ENCODE results near the gene LATS2. TPM values are rescaled to one million over a fixed set of nuclear protein-coding genes. Genes with fewer than 3 reads are reported as not detected.
A peak's percentile ranks its signal among the peaks of the same experiment; 100 is the strongest.
"Not testable (repeated sequence)": the region's sequence is repeated elsewhere in the genome, so short reads cannot be mapped to it uniquely, and the experiment has no call there.

The LATS2 gene
- total and polyA plus RNA-seq, 8 donors, result 3.4 to 21.4 (median 7.7) TPM

DNA sequence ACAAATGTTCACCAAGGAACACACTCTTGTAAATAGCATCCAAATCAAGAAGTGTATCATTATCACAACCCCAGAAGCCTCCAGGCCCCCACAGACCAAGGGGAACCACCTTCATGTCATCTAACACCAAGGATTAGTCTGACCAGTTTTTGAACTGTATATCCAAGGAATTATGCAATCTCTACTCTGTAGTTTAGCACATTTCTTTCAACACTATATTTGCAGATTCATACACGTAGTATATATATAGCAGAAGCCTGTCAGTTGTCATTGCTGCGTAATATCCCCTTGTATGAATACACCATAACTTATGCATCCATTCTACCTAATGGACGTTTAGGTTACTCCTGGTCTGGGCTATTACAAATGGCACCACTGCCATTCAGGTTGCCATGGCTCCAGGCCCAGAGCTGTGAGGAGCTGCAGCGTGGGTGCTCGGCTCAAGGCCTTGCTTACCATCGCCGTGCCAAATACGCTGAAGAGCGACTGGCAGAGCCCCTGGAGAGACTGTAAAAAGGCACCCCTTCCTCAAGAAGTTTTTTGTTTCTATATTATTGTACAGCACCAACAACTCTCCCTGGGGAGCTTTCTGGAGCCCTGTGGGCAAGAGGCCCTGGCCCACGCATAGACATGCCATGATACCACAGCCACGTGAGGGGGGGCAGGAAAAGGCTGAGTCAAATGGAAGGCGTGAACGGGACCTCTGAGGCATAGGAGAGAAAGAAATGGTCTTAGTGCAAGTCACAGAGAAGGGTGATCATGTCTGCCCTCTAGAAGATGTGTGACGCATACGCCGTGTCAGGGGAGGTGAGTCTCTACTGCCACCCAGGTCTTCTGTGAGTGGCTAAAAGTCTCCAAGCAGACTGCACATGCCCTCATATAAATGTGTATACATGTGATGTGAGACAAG, 10.8 kb downstream of the LATS2 start:
- WGBS, 5 donors, result 92 to 95% (median 94%) methylated on average over 16 of the region's 16 CpGs
- Histone ChIP-seq H3K9me3 (no peaks in the 10 kb centered on the region), H3K27ac (no peak overlapping the region), H3K4me3 (no peak overlapping the region), H3K36me3 (peaks cover 0 to 8% (median 1%) of the 10 kb centered on the region in 4 donors), H3K4me1 (peaks cover 0 to 76% (median 42%) of the 10 kb centered on the region in 4 donors), H3K27me3 (no peaks in the 10 kb centered on the region)
- intact Hi-C loops (cut with DNase I; ENCODE audit: low total_unique reads), result no loop called here
- no peak for DNase-seq
- TF ChIP-seq POLR2A (IDR thresholded peaks at IDR 0.05), result no peak
- no peak for TF ChIP-seq POLR2AphosphoS5 (IDR thresholded peaks at IDR 0.05)
- TF ChIP-seq, protein P1, sequence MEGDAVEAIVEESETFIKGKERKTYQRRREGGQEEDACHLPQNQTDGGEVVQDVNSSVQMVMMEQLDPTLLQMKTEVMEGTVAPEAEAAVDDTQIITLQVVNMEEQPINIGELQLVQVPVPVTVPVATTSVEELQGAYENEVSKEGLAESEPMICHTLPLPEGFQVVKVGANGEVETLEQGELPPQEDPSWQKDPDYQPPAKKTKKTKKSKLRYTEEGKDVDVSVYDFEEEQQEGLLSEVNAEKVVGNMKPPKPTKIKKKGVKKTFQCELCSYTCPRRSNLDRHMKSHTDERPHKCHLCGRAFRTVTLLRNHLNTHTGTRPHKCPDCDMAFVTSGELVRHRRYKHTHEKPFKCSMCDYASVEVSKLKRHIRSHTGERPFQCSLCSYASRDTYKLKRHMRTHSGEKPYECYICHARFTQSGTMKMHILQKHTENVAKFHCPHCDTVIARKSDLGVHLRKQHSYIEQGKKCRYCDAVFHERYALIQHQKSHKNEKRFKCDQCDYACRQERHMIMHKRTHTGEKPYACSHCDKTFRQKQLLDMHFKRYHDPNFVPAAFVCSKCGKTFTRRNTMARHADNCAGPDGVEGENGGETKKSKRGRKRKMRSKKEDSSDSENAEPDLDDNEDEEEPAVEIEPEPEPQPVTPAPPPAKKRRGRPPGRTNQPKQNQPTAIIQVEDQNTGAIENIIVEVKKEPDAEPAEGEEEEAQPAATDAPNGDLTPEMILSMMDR (IDR thresholded peaks at IDR 0.05), result no peak
- TF ChIP-seq EP300 (IDR thresholded peaks at IDR 0.05), result no peak

DNA sequence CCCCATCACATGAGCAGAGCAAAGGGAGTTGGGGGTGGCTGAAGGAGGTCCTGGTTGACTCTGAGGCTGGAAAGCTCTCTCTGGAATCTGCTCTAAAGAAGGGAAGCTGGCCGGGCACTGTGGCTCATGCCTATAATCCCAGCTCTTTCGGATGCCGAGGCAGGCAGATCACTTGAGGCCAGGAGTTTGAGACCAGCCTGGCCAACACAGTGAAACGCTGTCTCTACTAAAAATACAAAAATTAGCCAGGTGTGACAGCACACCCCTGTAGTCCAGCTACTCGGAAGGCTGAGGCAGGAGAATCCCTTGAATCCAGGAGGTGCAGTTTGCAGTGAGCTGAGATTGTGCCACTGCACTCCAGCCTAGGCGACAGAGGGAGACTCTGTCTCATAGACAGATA, 11.7 kb downstream of the LATS2 start:
- 83 to 93% (median 87%) methylated on average over 6 of the region's 6 CpGs for WGBS, 5 donors
- Histone ChIP-seq H3K36me3 (peaks cover 0 to 16% (median 3%) of the 10 kb centered on the region in 4 donors), H3K4me1 (peaks cover 0 to 77% (median 44%) of the 10 kb centered on the region in 4 donors), H3K27ac (peak overlapping the region in 1 of 5 donors; percentile 39)
- H3K27me3 ChIP-seq; DNase-seq; intact Hi-C loops (cut with DNase I; ENCODE audit: low total_unique reads); H3K4me3 ChIP-seq; H3K9me3 ChIP-seq: not testable (repeated sequence)

DNA sequence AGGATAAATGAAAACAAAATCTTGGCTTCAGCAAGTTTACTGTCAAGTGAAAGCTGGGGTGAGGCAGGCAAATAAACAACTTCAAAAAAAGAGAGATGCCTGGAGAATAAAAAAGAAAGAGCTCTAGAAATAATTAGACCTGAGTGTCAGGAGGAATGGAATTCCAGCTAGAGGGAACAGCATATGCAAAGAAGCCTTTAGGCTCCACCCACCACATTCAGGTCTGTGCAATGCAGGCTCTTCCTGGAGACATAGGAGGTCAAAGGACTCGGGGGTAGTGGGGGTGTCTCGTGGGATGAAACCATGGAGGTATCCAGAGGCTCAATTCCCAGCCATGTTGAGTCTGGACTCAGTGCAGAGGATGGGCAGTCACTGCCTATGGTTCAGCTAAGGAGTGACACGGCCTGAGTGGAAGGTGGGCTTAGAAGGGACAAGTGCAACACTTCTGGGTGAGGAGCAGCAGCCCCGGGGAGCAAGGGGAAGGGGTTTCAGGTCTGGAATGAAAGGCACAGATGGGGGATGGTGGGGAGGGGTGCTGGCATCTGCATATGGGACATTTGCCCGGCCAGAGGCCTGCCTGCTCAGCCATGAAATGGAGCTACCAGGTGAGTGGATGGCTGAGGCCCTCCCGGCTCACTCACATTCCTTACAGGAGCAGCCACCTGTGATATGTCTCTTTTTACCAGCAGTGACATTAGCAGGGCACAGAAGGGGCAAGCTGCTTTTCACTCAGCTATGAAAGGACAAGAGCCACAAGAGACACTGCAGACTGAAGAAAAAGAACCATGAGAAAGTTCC, 12.3 kb downstream of the LATS2 start:
- Histone ChIP-seq H3K4me1 (peaks cover 0 to 77% (median 44%) of the 10 kb centered on the region in 4 donors), H3K9me3 (no peaks in the 10 kb centered on the region), H3K27me3 (no peaks in the 10 kb centered on the region), H3K4me3 (no peak overlapping the region), H3K27ac (peak overlapping the region in 1 of 5 donors; percentile 39), H3K36me3 (peaks cover 0 to 21% (median 3%) of the 10 kb centered on the region in 4 donors)
- 84 to 94% (median 88%) methylated on average over 6 of the region's 6 CpGs for WGBS, 5 donors
- intact Hi-C loops (cut with DNase I; ENCODE audit: low total_unique reads), result no loop called here
- no peak for DNase-seq
- no peak for TF ChIP-seq POLR2A (IDR thresholded peaks at IDR 0.05)
- TF ChIP-seq, protein P1 (IDR thresholded peaks at IDR 0.05), result no peak
- TF ChIP-seq EP300 (IDR thresholded peaks at IDR 0.05), result no peak

DNA sequence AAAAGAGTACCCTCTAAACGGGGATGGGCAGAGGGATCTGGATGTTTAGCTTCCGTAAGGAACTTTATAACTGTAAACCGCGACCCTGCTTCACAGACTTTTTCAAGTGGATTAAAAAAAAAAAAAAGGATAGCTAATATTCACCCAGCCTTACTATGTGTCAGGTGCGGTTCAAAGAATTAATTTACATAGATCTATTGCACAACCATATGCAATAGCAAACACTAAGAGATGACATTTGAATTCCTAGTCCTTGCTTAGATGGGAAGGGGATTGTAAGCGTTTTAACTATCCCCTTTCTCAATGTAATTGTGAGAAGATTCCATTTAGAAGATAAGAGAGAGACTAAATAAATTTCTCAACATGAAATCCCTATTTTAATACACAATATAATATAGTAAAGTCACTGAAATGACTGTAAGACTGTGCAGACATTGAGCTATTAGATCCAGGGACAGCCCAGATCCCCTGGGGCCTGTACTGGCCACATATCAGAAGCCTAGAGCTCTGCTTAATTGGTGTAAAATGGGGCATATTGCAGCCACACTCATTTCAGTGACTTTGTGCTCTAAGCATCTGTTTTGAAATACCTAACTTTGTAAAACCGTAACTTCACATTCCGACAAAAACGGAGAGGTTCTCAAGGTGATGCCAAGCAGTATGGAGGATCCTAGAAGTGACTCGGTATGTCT, 13.6 kb downstream of the LATS2 start:
- WGBS, 5 donors, result 89 to 96% (median 94%) methylated on average over 10 of the region's 10 CpGs
- intact Hi-C loops (cut with DNase I; ENCODE audit: low total_unique reads), result no loop called here
- H3K9me3 ChIP-seq, result no peaks in the 10 kb centered on the region
- no peak overlapping the region for H3K4me3 ChIP-seq
- peaks cover 0 to 21% (median 3%) of the 10 kb centered on the region in 4 donors for H3K36me3 ChIP-seq
- H3K27ac ChIP-seq, result no peak overlapping the region
- peaks cover 0 to 80% (median 46%) of the 10 kb centered on the region in 4 donors for H3K4me1 ChIP-seq
- no peaks in the 10 kb centered on the region for H3K27me3 ChIP-seq
- no peak for DNase-seq
- no peak for TF ChIP-seq EP300 (IDR thresholded peaks at IDR 0.05)

DNA sequence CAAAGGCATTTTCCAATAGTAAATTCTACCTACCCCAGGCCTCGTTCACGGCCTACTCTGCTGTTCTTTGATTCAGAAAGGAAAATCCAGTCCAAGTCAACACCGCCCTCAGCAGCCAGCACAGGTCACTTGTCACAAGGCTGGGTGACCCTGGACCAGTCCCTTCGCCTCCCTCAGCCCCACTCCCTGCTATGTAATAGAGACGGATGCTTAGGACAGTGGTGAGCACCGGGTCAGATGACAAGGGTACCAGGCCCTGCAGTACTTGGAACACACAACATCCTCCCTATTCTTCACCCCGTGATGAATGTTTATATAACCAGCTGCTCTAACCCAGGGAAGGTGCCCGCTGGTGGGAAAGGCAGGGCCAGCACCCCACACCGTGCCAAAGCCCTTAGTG, 14.3 kb downstream of the LATS2 start:
- 82 to 94% (median 92%) methylated on average over 9 of the region's 9 CpGs for WGBS, 5 donors
- no peaks in the 10 kb centered on the region for H3K27me3 ChIP-seq
- H3K9me3 ChIP-seq, result no peaks in the 10 kb centered on the region
- intact Hi-C loops (cut with DNase I; ENCODE audit: low total_unique reads), result no loop called here
- no peak overlapping the region for H3K4me3 ChIP-seq
- H3K4me1 ChIP-seq, result peaks cover 0 to 82% (median 46%) of the 10 kb centered on the region in 4 donors
- H3K36me3 ChIP-seq, result peaks cover 0 to 21% (median 3%) of the 10 kb centered on the region in 4 donors
- DNase-seq, result no peak
- TF ChIP-seq, protein P1 (IDR thresholded peaks at IDR 0.05), result no peak
- TF ChIP-seq POLR2A (IDR thresholded peaks at IDR 0.05), result no peak
- TF ChIP-seq POLR2AphosphoS5 (IDR thresholded peaks at IDR 0.05), result no peak
- TF ChIP-seq EP300 (IDR thresholded peaks at IDR 0.05), result no peak
- peak overlapping the region in 1 of 5 donors; percentile 78 for H3K27ac ChIP-seq
